GM04503 (cell line): ENCODE results near the gene GPR84.
A peak's percentile ranks its signal among the peaks of the same experiment; 100 is the strongest.

Experiments used
- DNase-seq: peaks from one replicate; pipeline ENCODE4 v3.0.0-alpha.2; 2012; ENCODE audit warnings: low read depth

Gene GPR84

GRCh38 chr12:54373649-54374561 lies 9.6 kb upstream of the GPR84 start:
- DNase-seq, result no peak

GRCh38 chr12:54372113-54372806 lies 8.0 kb upstream of the GPR84 start:
- no peak for DNase-seq

GRCh38 chr12:54371328-54372112 lies 7.2 kb upstream of the GPR84 start:
- DNase-seq, result no peak

GRCh38 chr12:54370171-54370730 lies 6.0 kb upstream of the GPR84 start:
- DNase-seq, result no peak

GRCh38 chr12:54369597-54370131 lies 5.4 kb upstream of the GPR84 start:
- no peak for DNase-seq

- DNase-seq, result no peak
Observed at GRCh38 chr12:54368709-54369596, 4.7 kb upstream of the GPR84 start.

GRCh38 chr12:54368025-54368708 lies 3.9 kb upstream of the GPR84 start:
- no peak for DNase-seq

GRCh38 chr12:54363618-54364017 lies 668 bp downstream of the GPR84 start:
- DNase-seq, result no peak

- no peak for DNase-seq
Observed at GRCh38 chr12:54363047-54363446, 1.2 kb downstream of the GPR84 start.

- DNase-seq, result no peak
Observed at GRCh38 chr12:54360717-54361456, 3.4 kb downstream of the GPR84 start.

GRCh38 chr12:54359762-54360351 lies 4.4 kb downstream of the GPR84 start:
- DNase-seq, result no peak

GRCh38 chr12:54358945-54359761 lies 5.1 kb downstream of the GPR84 start:
- DNase-seq, result peak; percentile 89

- DNase-seq, result no peak
Observed at GRCh38 chr12:54358191-54358944, 5.9 kb downstream of the GPR84 start.

- no peak for DNase-seq
Observed at GRCh38 chr12:54357506-54358190, 6.6 kb downstream of the GPR84 start.

GRCh38 chr12:54356951-54357356 lies 7.3 kb downstream of the GPR84 start:
- no peak for DNase-seq

- DNase-seq, result no peak
Observed at GRCh38 chr12:54356228-54356627, 8.1 kb downstream of the GPR84 start.
